ENCODE data around the gene BAG2. TPM values are rescaled to one million over a fixed set of nuclear protein-coding genes. Genes with fewer than 3 reads are reported as not detected.

BAG2 gene
- total and polyA plus RNA-seq, 2 of the 4 experiments (the other 2 are of a cell fraction), result 8.1 to 10.0 TPM

DNA sequence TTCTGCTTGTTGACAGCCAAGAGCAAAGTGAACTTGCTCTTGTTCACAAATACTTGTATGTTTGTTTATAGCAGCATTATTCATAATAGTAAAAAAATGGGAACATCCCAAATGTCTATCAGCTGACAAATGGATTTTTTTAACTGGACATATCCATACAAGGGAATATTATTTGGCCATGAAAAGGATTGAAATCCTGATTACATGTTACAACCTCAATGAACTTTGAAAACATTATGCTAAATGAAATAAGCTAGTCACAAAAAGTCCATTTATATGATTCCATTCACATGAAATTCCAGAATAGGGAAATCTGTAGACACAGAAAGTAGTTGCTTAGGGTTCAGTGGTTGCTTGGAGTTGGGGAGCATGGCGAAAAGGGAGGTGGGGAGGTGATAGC is 28.4 kb upstream of the BAG2 start:
- Histone ChIP-seq H3K4me3 (ENCODE audit: insufficient read depth, low read depth, low read length) (no peak overlapping the region), H3K4me2 (ENCODE audit: low read depth, low read length) (no peak overlapping the region), H3K4ac (ENCODE audit: low read depth, low read length) (no peak overlapping the region), H3K27me3 (ENCODE audit: control insufficient read depth, insufficient read depth, low read length) (no peaks in the 10 kb centered on the region), H3K56ac (ENCODE audit: extremely low read depth, insufficient read depth, low read length) (no peak overlapping the region), H3K4me1 (ENCODE audit: control insufficient read depth, insufficient read depth, low read length) (no peaks in the 10 kb centered on the region), H4K5ac (ENCODE audit: low read depth, low read length) (no peak overlapping the region), H4K91ac (ENCODE audit: insufficient read depth, low read depth, low read length) (no peak overlapping the region), H3K79me1 (ENCODE audit: low read depth in 1 of 2, low read length in 2 of 2) (peaks cover 4 to 7% of the 10 kb centered on the region in 2 experiments; a peak in 3 of 4 replicates), H2AFZ (replicated peaks; ENCODE audit: low read length, poor library complexity) (no peak overlapping the region), H3K23ac (ENCODE audit: low read depth, low read length) (no peak overlapping the region), H4K20me1 (ENCODE audit: insufficient read depth, low read length) (no peaks in the 10 kb centered on the region), H2BK20ac (ENCODE audit: low read depth, low read length) (no peak overlapping the region), H2BK15ac (ENCODE audit: low read depth, low read length) (no peak overlapping the region), H2BK120ac (ENCODE audit: low read depth, low read length) (no peak overlapping the region), H2BK5ac (ENCODE audit: low read depth, low read length, poor library complexity, severe bottlenecking) (no peak overlapping the region), H3K36me3 (ENCODE audit: control insufficient read depth, insufficient read depth, low read length) (peaks cover 12% of the 10 kb centered on the region), H2AK9ac (replicated peaks; ENCODE audit: low read depth, low read length, poor library complexity) (no peak overlapping the region), H3K14ac (replicated peaks; ENCODE audit: low read depth, low read length) (no peak overlapping the region), H4K8ac (ENCODE audit: low read depth in 2 of 2, low read length in 2 of 2) (no peak overlapping the region), H3K27ac (ENCODE audit: insufficient read depth, low read length) (no peak overlapping the region), H3K18ac (ENCODE audit: low read depth, low read length) (no peak overlapping the region), H2AK5ac (ENCODE audit: low read depth, low read length) (no peak overlapping the region), H3K9me3 (ENCODE audit: control insufficient read depth, insufficient read depth, low read length) (no peaks in the 10 kb centered on the region), H3K9me1 (ENCODE audit: insufficient read depth, low read length) (no peaks in the 10 kb centered on the region; the same call in 1 of the 2 replicates), H3K9ac (ENCODE audit: low read depth, low read length) (no peak overlapping the region)
- intact Hi-C loops (cut with micrococcal nuclease), result no loop called here
- ChIA-PET CTCF (interaction anchor here (1.7 kb wide), 1 partner anchor 9 kb away, joined by 3 read pairs; no protein-coding TSS in a partner anchor), POLR2A (ENCODE audit: unreplicated experiment) (no interaction called here)
- ATAC-seq (ENCODE audit: low read depth) (no peak), DNase-seq (no peak)
- in situ Hi-C loops (cut with MboI; ENCODE audit: low sequenced_read_pairs), result no loop called here
- dilution Hi-C loops (cut with HindIII; ENCODE audit: low sequenced_read_pairs, unreplicated experiment), result no loop called here
- BruUV-seq (replicated peaks), result no TSS peak
- TF ChIP-seq POLR2A (IDR thresholded peaks at IDR 0.05; ENCODE audit: low read depth, low read length) (no peak), ELK1 (IDR thresholded peaks at IDR 0.05; ENCODE audit: borderline replicate concordance, low read depth, low read length) (no peak), CEBPB (IDR thresholded peaks at IDR 0.05; ENCODE audit: low read depth, low read length) (no peak), MAFK (IDR thresholded peaks at IDR 0.05; ENCODE audit: low read depth, low read length) (no peak), RFX5 (IDR thresholded peaks at IDR 0.05; ENCODE audit: low read depth, low read length) (no peak), BHLHE40 (IDR thresholded peaks at IDR 0.05; ENCODE audit: low read depth, low read length) (no peak), SMC3 (IDR thresholded peaks at IDR 0.05; ENCODE audit: low read depth, low read length) (no peak), CHD1 (IDR thresholded peaks at IDR 0.05; ENCODE audit: low read depth, low read length) (no peak), FOS (IDR thresholded peaks at IDR 0.05; ENCODE audit: low read depth, low read length) (no peak)
- TF ChIP-seq, protein P1, sequence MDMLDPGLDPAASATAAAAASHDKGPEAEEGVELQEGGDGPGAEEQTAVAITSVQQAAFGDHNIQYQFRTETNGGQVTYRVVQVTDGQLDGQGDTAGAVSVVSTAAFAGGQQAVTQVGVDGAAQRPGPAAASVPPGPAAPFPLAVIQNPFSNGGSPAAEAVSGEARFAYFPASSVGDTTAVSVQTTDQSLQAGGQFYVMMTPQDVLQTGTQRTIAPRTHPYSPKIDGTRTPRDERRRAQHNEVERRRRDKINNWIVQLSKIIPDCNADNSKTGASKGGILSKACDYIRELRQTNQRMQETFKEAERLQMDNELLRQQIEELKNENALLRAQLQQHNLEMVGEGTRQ (IDR thresholded peaks at IDR 0.05; ENCODE audit: low read depth, low read length), result no peak
- no CpG with 5 or more reads among the region's 1 CpG for WGBS, 2 experiments (ENCODE audit: extremely low coverage in 2 of 2, insufficient read length in 1 of 2)
